Mesenchymal stem cell (in vitro differentiated cells and primary cell): Measurements from ENCODE around the gene GPR3.

Experiments used
- DNase-seq: peaks from one replicate; pipeline ENCODE4 v3.0.0-alpha.2; 2013
- H2AFZ ChIP-seq: one replicate; pipeline ENCODE4 v1.6.1; 2013; ENCODE audit warnings: low read depth, mild to moderate bottlenecking, control low read depth, inconsistent platforms, low read length, moderate library complexity
- H2AK5ac ChIP-seq: 2 replicates; pipeline ENCODE4 v1.6.1; 2013; ENCODE audit warnings: low read length, moderate library complexity, mild to moderate bottlenecking, inconsistent platforms; ENCODE audit not compliant: severe bottlenecking
- H2BK120ac ChIP-seq: one replicate; pipeline ENCODE4 v1.6.1; 2013; ENCODE audit warnings: low read depth, mild to moderate bottlenecking, inconsistent platforms, low read length, moderate library complexity
- H2BK12ac ChIP-seq, 2 experiments: one replicate each; pipeline ENCODE4 v1.6.1; 2013; ENCODE audit warnings: inconsistent platforms in 2 of 2, low read length in 2 of 2, mild to moderate bottlenecking in 2 of 2, moderate library complexity in 2 of 2, control low read depth in 1 of 2
- H2BK15ac ChIP-seq: one replicate; pipeline ENCODE4 v1.6.1; 2013; ENCODE audit warnings: mild to moderate bottlenecking, low read depth, inconsistent platforms; ENCODE audit not compliant: poor library complexity, severe bottlenecking
- H2BK5ac ChIP-seq: 2 replicates; pipeline ENCODE4 v1.6.1; 2013; ENCODE audit warnings: low read depth, mild to moderate bottlenecking, low read length, control low read depth, inconsistent platforms; ENCODE audit not compliant: poor library complexity, severe bottlenecking
- H3K14ac ChIP-seq, 2 experiments: one replicate each; pipeline ENCODE4 v1.6.1; 2013; ENCODE audit warnings: inconsistent platforms in 2 of 2, low read length in 2 of 2, control low read depth in 1 of 2, mild to moderate bottlenecking in 1 of 2, moderate library complexity in 1 of 2
- H3K18ac ChIP-seq, 2 experiments: one replicate each; pipeline ENCODE4 v1.6.1; 2013; ENCODE audit warnings: inconsistent platforms in 2 of 2, low read length in 2 of 2, control low read depth in 1 of 2, low read depth in 1 of 2, mild to moderate bottlenecking in 1 of 2
- H3K23ac ChIP-seq, 2 experiments: one replicate each; pipeline ENCODE4 v1.6.1; 2013; ENCODE audit warnings: inconsistent platforms in 2 of 2, low read length in 2 of 2, mild to moderate bottlenecking in 2 of 2, moderate library complexity in 2 of 2, control low read depth in 1 of 2
- H3K27ac ChIP-seq: 2 replicates; pipeline ENCODE4 v1.5.1; 2013; ENCODE audit warnings: mild to moderate bottlenecking, moderate library complexity, low read length, control low read depth, inconsistent platforms; ENCODE audit not compliant: poor library complexity, severe bottlenecking
- H3K27me3 ChIP-seq, 2 experiments: 2 replicates each; pipeline versions ENCODE4 v1.6.1 to v1.7.0; 2013; ENCODE audit warnings: low read length in 2 of 2, mild to moderate bottlenecking in 2 of 2, moderate library complexity in 2 of 2, control low read depth in 1 of 2, inconsistent platforms in 1 of 2; ENCODE audit not compliant: control insufficient read depth in 1 of 2, insufficient read depth in 1 of 2
- H3K36me3 ChIP-seq, 2 experiments: 2 replicates each; pipeline versions ENCODE4 v1.6.1 to v1.7.0; 2013; ENCODE audit warnings: low read length in 2 of 2, control low read depth in 1 of 2, inconsistent platforms in 1 of 2, low read depth in 1 of 2, mild to moderate bottlenecking in 1 of 2; ENCODE audit not compliant: insufficient read depth in 2 of 2, control insufficient read depth in 1 of 2
- H3K4ac ChIP-seq, 2 experiments: one replicate each; pipeline ENCODE4 v1.6.1; 2013; ENCODE audit warnings: inconsistent platforms in 2 of 2, low read length in 2 of 2, mild to moderate bottlenecking in 2 of 2, moderate library complexity in 2 of 2, control low read depth in 1 of 2, low read depth in 1 of 2
- H3K4me1 ChIP-seq: 2 replicates; pipeline ENCODE4 v1.6.1; 2013; ENCODE audit warnings: low read depth, low read length, control low read depth; ENCODE audit not compliant: control insufficient read depth, insufficient read depth
- H3K4me2 ChIP-seq: 2 replicates; pipeline ENCODE4 v1.6.1; 2013; ENCODE audit warnings: low read length, mild to moderate bottlenecking, inconsistent platforms; ENCODE audit not compliant: poor library complexity, severe bottlenecking
- H3K4me3 ChIP-seq, 2 experiments: 2 replicates each; pipeline versions ENCODE4 v1.5.1 to v1.7.0; 2013; ENCODE audit warnings: low read length in 2 of 2, mild to moderate bottlenecking in 2 of 2, control low read depth in 1 of 2, low read depth in 1 of 2; ENCODE audit not compliant: insufficient read depth in 1 of 2
- H3K79me1 ChIP-seq: replicated peaks from 2 replicates; pipeline ENCODE4 v1.6.1; 2013; ENCODE audit warnings: mild to moderate bottlenecking, control low read depth, low read length, inconsistent platforms; ENCODE audit not compliant: poor library complexity, severe bottlenecking
- H3K9ac ChIP-seq: 2 replicates; pipeline ENCODE4 v1.7.0; 2013; ENCODE audit warnings: mild to moderate bottlenecking, low read length, moderate library complexity
- H3K9me3 ChIP-seq: 2 replicates; pipeline ENCODE4 v1.7.0; 2013; ENCODE audit warnings: mild to moderate bottlenecking, low read length; ENCODE audit not compliant: control insufficient read depth
- H4K8ac ChIP-seq: one replicate; pipeline ENCODE4 v1.6.1; 2013; ENCODE audit warnings: inconsistent platforms, mild to moderate bottlenecking, low read length, moderate library complexity
- H4K91ac ChIP-seq: one replicate; pipeline ENCODE4 v1.6.1; 2013; ENCODE audit warnings: mild to moderate bottlenecking, low read length, inconsistent platforms
- WGBS: methylation state at CpG from one replicate; pipeline ENCODE4 v1.1.7; 2013; ENCODE audit warnings: mixed read lengths; 5-methylcytosine and 5-hydroxymethylcytosine counted together

GPR3 gene

GRCh38 chr1:27349784-27350662 lies 42.4 kb upstream of the GPR3 start:
- Histone ChIP-seq H3K4me3 (peak overlapping the region; percentile 56), H2AFZ (peak overlapping the region; percentile 54), H3K27ac (no peak overlapping the region), H2BK120ac (no peak overlapping the region), H3K36me3 (peaks cover 9 to 14% of the 10 kb centered on the region in 2 experiments), H3K14ac (no peak overlapping the region), H3K79me1 (no peaks in the 10 kb centered on the region), H4K8ac (peak overlapping the region; percentile 1), H2BK12ac (peak overlapping the region in 1 of 2 experiments; percentile 26), H2AK5ac (no peak overlapping the region), H3K4me1 (peaks cover 26% of the 10 kb centered on the region), H3K23ac (no peak overlapping the region), H3K4ac (no peak overlapping the region), H2BK5ac (no peak overlapping the region), H3K4me2 (peak overlapping the region; percentile 75), H3K27me3 (peaks cover 0 to 31% of the 10 kb centered on the region in 2 experiments), H3K9ac (peak overlapping the region; percentile 45), H2BK15ac (peak overlapping the region; percentile 2), H4K91ac (peak overlapping the region; percentile 31), H3K18ac (peak overlapping the region; percentile 30 to 74), H3K9me3 (no peaks in the 10 kb centered on the region)
- DNase-seq, result peak; percentile 68
- 31% methylated on average over 64 of the region's 84 CpGs for WGBS

- peaks cover 0 to 31% of the 10 kb centered on the region in 2 experiments for H3K27me3 ChIP-seq
- no peaks in the 10 kb centered on the region for H3K9me3 ChIP-seq
- peaks cover 17 to 23% of the 10 kb centered on the region in 2 experiments for H3K36me3 ChIP-seq
- no peak overlapping the region for H3K4ac ChIP-seq
- no peak overlapping the region for H2BK120ac ChIP-seq
- H3K27ac ChIP-seq, result no peak overlapping the region
- H2AK5ac ChIP-seq, result no peak overlapping the region
- H3K14ac ChIP-seq, result peak overlapping the region in 1 of 2 experiments; percentile 46
- H3K9ac ChIP-seq, result peak overlapping the region; percentile 45
- WGBS, result 29% methylated on average over 62 of the region's 62 CpGs
- no peaks in the 10 kb centered on the region for H3K79me1 ChIP-seq
- peak overlapping the region in 1 of 2 experiments; percentile 21 for H2BK12ac ChIP-seq
- peak overlapping the region in 1 of 2 experiments; percentile 38 for H3K4me3 ChIP-seq
- H3K4me2 ChIP-seq, result peak overlapping the region; percentile 79
- H4K8ac ChIP-seq, result peak overlapping the region; percentile 61
- peaks cover 26% of the 10 kb centered on the region for H3K4me1 ChIP-seq
- H2AFZ ChIP-seq, result no peak overlapping the region
- peak overlapping the region; percentile 13 for H2BK15ac ChIP-seq
- no peak overlapping the region for H2BK5ac ChIP-seq
- H3K23ac ChIP-seq, result no peak overlapping the region
- DNase-seq, result peak; percentile 57
- H3K18ac ChIP-seq, result peak overlapping the region; percentile 12 to 46
- H4K91ac ChIP-seq, result no peak overlapping the region
Observed at GRCh38 chr1:27350663-27351540, 41.5 kb upstream of the GPR3 start.

GRCh38 chr1:27351541-27352107 lies 40.8 kb upstream of the GPR3 start:
- Histone ChIP-seq H3K4ac (no peak overlapping the region), H2BK120ac (no peak overlapping the region), H2BK15ac (peak overlapping the region; percentile 34), H2BK12ac (no peak overlapping the region), H3K79me1 (no peaks in the 10 kb centered on the region), H4K91ac (no peak overlapping the region), H3K18ac (no peak overlapping the region), H3K23ac (no peak overlapping the region), H2BK5ac (no peak overlapping the region), H3K9ac (no peak overlapping the region), H3K27me3 (peaks cover 0 to 31% of the 10 kb centered on the region in 2 experiments), H3K14ac (no peak overlapping the region), H4K8ac (peak overlapping the region; percentile 61), H3K4me2 (peak overlapping the region; percentile 79), H2AFZ (no peak overlapping the region), H3K9me3 (no peaks in the 10 kb centered on the region), H3K27ac (no peak overlapping the region), H3K36me3 (peaks cover 24 to 30% of the 10 kb centered on the region in 2 experiments), H3K4me1 (peaks cover 26% of the 10 kb centered on the region), H2AK5ac (no peak overlapping the region), H3K4me3 (peak overlapping the region in 1 of 2 experiments; percentile 38)
- 48% methylated on average over 6 of the region's 8 CpGs for WGBS
- DNase-seq, result no peak
